WTC11 (cell line): ENCODE measurements around the gene OSCP1.

ENCODE experiments used
- AFF4 ChIP-seq: sonication (generic); formaldehyde crosslinking; IDR thresholded peaks from 2 replicates; pipeline ENCODE4 v1.8.1; 2023; ENCODE audit warnings: mild to moderate bottlenecking, missing genetic modification reagents, borderline replicate concordance
- EMX1 ChIP-seq: fragments of 250-450 bp; sonication (Bioruptor Pico); IDR thresholded peaks from 2 replicates; pipeline ENCODE4 v1.8.0; 2021; ENCODE audit warnings: mild to moderate bottlenecking
- ESRRA ChIP-seq: sonication (generic); formaldehyde crosslinking; IDR thresholded peaks from 2 replicates; pipeline ENCODE4 v1.8.1; 2022; ENCODE audit warnings: mild to moderate bottlenecking, missing genetic modification reagents, borderline replicate concordance
- GABPB1 ChIP-seq: sonication (generic); formaldehyde crosslinking; IDR thresholded peaks from 2 replicates; pipeline ENCODE4 v1.8.1; 2023; ENCODE audit warnings: mild to moderate bottlenecking, missing genetic modification reagents
- JUN ChIP-seq: sonication (generic); formaldehyde crosslinking; IDR thresholded peaks from 2 replicates; pipeline ENCODE4 v1.8.0; 2023; ENCODE audit warnings: mild to moderate bottlenecking, missing genetic modification reagents
- NR1H2 ChIP-seq: sonication (generic); formaldehyde crosslinking; IDR thresholded peaks from 2 replicates; pipeline ENCODE4 v1.9.0; 2021; ENCODE audit warnings: mild to moderate bottlenecking, moderate library complexity, missing genetic modification reagents
- RELA ChIP-seq: sonication (generic); formaldehyde crosslinking; IDR thresholded peaks from 2 replicates; pipeline ENCODE4 v1.8.1; 2022; ENCODE audit warnings: missing genetic modification reagents, mild to moderate bottlenecking, borderline replicate concordance
- TEAD1 ChIP-seq: sonication (generic); formaldehyde crosslinking; IDR thresholded peaks from 2 replicates; pipeline ENCODE4 v1.8.0; 2022; ENCODE audit warnings: mild to moderate bottlenecking, missing genetic modification reagents
- USF1 ChIP-seq: sonication (generic); formaldehyde crosslinking; IDR thresholded peaks from 2 replicates; pipeline ENCODE4 v1.8.0; 2022; ENCODE audit warnings: mild to moderate bottlenecking, missing genetic modification reagents
- TF ChIP-seq, protein P1 (sequence below): fragments of 200-600 bp; IDR thresholded peaks from 2 replicates; pipeline ENCODE4 v1.8.0; 2022; ENCODE audit warnings: antibody characterized with exemption
- TF ChIP-seq, protein P2 (sequence below): sonication (generic); formaldehyde crosslinking; IDR thresholded peaks from 2 replicates; pipeline ENCODE4 v1.8.1; 2023; ENCODE audit warnings: mild to moderate bottlenecking, moderate library complexity, missing genetic modification reagents

DNA sequence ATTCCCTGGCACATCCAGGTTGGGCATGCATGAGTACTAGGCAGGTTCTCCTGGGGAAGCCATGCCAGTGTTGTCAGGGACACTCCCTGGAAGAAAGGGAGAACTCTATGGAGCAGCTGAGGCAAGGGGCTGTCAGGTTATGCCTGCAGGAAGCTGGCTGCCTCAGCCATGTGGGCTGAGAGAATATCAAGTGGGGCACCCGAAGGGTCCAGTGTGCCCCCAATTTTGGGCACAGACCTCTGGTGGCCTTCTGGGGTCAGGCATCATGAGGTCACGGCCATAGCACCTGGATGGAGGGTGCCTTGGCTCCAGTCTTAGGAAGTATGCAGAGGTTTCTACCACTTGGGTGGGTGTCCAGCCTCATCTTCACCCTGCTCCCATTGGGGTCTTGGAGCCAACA lies 29.9 kb upstream of the OSCP1 start:
- TF ChIP-seq, protein P1, sequence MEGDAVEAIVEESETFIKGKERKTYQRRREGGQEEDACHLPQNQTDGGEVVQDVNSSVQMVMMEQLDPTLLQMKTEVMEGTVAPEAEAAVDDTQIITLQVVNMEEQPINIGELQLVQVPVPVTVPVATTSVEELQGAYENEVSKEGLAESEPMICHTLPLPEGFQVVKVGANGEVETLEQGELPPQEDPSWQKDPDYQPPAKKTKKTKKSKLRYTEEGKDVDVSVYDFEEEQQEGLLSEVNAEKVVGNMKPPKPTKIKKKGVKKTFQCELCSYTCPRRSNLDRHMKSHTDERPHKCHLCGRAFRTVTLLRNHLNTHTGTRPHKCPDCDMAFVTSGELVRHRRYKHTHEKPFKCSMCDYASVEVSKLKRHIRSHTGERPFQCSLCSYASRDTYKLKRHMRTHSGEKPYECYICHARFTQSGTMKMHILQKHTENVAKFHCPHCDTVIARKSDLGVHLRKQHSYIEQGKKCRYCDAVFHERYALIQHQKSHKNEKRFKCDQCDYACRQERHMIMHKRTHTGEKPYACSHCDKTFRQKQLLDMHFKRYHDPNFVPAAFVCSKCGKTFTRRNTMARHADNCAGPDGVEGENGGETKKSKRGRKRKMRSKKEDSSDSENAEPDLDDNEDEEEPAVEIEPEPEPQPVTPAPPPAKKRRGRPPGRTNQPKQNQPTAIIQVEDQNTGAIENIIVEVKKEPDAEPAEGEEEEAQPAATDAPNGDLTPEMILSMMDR, result no peak
- TF ChIP-seq NR1H2 (CRISPR knock-in tag) (no peak), JUN (CRISPR knock-in tag) (no peak), GABPB1 (CRISPR knock-in tag) (no peak), RELA (CRISPR knock-in tag) (no peak), AFF4 (CRISPR knock-in tag) (no peak), ESRRA (no peak), TEAD1 (CRISPR knock-in tag) (no peak), USF1 (CRISPR knock-in tag) (no peak), EMX1 (CRISPR knock-in tag) (no peak)
- TF ChIP-seq, protein P2, sequence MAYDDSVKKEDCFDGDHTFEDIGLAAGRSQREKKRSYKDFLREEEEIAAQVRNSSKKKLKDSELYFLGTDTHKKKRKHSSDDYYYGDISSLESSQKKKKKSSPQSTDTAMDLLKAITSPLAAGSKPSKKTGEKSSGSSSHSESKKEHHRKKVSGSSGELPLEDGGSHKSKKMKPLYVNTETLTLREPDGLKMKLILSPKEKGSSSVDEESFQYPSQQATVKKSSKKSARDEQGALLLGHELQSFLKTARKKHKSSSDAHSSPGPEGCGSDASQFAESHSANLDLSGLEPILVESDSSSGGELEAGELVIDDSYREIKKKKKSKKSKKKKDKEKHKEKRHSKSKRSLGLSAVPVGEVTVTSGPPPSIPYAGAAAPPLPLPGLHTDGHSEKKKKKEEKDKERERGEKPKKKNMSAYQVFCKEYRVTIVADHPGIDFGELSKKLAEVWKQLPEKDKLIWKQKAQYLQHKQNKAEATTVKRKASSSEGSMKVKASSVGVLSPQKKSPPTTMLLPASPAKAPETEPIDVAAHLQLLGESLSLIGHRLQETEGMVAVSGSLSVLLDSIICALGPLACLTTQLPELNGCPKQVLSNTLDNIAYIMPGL (CRISPR knock-in tag), result no peak
